CD4-positive, alpha-beta T cell treated with Interleukin-6 at 100 ng/mL for 8 hours (primary cell): ENCODE data around the gene SLU7.

Experiments used
- DNase-seq: peaks from one replicate; pipeline ENCODE4 v3.0.0-alpha.2; 2020; ENCODE audit warnings: mixed read lengths, low spot score

The SLU7 gene

DNA sequence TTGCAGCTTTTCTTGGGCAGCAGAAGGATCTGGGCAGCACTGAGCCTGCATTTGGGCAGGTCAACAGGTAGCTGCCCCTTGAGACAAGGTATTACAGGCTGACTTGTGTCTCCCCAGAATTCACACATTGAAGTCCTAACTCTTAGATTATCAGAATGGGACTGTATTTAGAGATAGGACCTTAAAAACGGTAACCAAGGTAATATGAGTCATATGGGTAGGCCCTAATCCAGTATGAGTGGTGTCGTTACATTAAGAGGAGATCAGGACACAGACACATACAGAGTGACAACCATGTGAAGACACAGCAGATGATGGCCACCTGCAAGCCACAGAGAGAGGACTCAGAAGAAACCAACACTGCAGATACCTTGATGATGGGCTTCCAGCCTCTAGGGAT, 51.6 kb downstream of the SLU7 start:
- no peak for DNase-seq

DNA sequence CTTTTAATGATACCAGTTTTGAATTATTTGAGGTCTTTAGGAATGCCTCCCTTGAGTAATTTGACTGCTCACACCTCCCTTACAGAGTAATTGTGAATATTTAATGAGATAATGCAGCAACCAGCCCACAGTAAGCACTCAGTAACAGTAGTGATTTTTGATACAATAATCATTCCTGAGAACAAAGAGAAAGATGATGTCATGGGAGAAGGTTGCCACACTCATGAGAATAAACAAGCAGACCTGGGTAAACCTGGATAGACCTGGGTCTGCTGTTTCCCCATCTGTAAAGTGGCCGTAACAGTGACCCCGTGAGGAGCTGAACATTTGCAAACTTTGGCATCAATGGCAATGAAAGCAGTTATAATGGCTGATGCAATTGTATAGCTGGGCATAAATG, 52.7 kb downstream of the SLU7 start:
- DNase-seq: no peak

DNA sequence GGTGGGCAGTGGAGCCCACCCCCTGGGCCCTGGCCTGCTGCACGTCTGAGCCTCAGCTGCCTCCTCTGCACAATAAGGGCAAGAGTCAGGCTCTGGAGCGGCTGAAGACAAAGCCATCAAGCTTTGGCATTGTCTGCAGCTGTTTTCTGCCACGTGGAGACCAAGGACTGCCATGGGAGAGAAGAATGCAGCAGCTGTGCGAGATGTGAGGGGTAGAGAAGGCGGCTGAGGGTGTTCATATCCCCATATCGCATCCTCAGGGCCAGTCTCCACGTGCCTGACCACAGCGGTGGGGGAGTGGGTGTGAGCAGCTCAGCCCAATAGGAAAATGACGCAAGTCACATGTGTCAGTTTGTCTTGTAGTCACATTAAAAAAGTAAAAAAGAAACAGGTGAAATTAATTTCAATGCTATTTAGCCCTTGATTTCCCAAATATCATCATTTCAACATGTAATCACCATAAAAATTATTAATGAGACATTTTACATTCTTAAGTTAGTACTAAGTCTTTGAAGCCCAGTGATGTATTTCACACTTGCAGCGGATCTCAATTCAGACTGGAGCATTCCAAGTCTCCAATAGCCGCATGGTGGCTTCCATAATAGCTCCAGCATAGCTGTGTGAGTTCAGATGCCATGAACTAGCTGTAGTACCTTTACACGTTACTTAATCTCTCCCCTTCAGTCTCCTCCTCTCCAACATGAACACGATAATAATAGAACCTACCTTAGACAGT, 55.1 kb downstream of the SLU7 start:
- DNase-seq: no peak

DNA sequence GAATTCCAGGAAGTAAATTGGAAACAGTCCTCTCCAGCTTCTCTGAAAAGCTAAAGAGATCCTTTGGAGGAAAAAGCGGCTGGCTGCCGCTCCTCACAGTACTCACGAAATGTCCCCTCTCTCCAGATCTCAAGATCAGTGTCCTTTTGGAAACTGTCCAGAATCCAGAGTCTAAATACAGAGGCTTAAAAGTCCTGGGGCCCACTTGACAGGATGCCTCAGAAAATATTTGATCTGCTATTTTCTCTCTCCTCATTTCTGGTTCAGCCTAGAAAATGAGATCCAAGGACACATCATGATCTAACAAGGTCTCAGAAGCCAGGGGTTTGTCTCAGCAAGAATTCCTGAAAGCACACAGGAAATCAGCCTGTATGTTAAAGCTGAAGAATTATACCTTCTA, 55.7 kb downstream of the SLU7 start:
- DNase-seq: no peak

DNA sequence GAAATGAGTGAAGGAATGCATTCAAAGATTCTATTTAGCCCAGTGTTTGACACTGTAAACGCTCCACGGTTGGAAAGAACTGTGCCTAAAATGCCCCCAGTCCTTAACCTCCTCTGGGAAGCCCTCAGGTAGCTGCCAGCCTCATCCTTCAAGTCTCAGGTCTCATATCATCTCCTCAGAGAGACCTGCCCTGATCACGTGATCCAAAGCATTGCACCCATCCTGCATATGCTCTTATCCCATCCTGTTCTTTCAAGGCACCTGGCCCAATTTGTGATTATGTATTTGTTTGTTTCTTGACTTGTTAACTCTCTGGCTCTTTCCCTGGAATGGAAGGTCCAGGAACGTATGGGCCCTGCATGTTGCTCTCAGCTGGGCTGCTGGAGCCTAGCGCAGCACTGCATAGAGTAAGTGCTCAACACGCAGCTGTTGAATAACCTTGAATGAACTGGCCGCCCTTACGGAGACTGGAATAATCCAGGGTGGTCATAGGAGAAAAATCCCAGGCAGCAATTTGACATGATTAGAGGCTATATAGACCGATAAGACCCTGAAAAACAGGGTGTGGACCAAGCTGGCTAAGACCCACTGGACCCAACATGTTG, 57.2 kb downstream of the SLU7 start:
- no peak for DNase-seq

DNA sequence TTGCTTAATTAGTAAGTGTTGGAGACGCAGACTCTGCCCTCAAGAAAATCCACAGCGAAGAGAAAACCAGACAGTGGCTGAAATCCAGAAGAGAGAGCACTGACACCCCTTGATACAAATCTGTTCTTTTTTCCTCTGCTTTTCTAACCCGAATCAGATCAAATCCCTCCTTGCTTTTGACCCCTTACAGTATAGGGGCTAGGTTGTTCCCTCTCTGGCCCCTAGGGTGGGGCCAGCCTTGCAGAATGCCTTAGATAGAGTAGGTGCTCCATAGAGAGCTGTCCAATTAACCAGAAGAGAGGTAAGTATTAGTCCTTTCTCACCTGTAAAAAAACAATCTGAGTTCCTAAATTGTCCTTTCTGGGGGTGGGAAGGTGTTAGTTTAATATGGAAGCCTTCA, 58.6 kb downstream of the SLU7 start:
- no peak for DNase-seq

DNA sequence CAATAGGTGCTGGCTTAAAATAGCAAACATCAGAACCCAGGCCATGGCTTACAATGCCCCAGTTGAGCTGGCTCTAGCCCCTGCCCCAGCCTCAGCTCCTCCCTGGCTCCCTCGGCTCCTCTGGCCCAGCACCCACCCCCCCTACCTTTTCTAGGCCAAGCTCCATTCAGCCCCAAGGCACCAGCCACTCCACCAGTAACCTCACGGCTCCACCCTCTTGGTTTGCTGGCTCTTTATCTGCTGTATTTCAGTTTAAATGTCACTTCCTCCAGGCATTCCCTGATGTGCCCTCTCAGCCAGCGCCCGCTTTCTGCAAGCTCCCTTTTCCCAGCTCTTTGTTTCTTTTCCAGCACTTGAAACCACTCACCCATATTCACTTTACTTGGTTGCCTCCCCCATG, 59.1 kb downstream of the SLU7 start:
- no peak for DNase-seq

DNA sequence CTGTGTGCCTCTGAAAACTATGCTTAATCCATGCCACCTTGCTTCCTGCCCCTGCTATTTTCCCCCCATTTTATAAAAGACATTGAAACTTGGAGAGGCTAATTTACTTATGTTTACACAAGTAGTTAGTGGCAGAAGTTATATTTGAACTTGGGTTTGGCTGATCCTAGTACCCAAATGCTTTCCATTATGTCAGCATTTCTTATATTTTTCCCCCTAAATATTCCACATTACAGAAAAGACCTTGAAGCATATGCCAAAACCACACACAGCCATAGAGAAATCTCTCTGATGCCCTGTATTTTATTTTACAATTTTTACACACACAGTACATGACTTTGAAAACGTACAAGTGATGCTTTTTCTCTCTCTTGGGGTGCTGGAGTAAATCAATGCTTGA, 59.6 kb downstream of the SLU7 start:
- no peak for DNase-seq

DNA sequence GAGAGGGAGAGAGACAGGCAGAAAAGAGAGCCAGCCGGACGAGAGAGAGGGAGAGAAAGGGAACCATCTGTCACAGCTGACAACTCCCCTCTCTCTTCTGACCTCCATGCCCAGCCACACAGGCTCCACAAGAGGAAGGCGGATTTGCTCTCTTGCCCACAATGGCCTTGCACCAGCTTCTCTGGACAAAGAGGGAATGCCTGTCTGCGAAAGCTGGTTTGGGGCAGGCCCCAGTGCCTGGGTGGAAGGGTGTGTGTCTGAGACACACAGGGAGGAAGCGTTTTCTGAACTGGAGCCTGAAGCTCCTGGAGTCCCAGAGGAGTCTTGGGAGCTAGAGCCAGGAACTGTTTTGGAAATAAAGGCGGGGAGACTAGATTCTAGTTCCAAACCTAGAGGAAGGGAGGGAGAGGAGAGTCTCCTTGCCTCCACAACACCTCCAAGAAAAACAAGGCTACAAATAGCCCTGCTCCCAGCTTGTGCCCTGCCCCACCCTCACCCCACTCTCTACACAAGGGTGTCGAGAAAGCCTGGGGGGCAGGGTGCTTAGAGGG, 60.9 kb downstream of the SLU7 start:
- no peak for DNase-seq

DNA sequence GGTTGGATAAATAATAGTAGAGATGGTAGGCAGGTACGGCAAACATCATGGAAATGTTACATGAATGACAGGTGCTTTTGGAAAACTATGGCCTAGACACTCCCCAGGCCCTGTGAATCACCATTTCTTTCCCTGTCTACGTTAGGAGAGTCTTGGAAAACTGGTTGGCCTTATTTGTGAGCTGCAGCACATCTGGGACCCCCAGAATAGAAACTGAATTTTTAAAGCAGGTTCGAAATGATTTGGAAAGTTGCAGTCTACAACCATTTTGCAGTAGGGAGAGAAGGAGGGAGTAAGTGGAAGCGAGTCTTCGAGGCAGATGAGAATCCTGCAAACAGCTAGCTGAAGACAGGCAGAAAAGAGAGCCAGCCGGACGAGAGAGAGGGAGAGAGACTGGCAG, 61.5 kb downstream of the SLU7 start:
- no peak for DNase-seq

DNA sequence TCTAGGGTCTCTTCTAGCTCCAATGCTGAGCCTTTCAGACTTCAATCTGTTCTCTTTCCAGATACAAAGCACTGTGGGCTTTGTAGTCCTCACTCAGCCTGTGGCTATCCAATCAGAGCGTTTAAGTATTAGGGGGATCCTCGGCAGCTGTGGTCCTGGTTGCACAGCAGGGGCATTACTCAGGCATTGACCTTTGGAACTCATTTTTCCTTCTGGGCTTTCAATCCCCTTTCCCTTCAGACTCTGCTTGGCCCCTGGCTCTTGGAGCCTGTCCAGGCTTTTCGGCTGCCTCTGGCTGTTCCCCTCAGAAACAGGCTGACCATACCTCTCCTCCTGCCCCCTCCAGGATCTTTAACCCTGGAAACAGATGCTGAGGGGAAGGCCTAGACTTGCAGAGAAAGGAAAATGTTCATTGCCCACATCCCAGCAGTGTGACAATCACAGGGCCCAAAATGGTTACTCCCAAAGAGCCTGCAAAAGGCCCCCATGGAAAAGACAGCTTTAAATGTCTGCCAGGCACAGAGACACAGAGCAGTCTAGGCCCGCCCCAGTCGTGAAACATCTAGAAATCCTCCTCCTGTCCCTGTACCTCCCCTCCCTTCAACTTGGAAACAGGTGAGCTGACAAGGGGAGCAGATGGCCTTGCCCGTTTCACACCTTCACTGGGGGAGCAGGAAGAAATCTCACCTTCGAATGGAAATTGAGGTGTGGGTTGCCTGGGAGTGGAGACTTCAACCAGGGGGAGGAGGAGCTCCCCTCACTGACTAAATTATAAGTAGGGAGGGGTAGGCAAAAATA, 62.1 kb downstream of the SLU7 start:
- DNase-seq: no peak

DNA sequence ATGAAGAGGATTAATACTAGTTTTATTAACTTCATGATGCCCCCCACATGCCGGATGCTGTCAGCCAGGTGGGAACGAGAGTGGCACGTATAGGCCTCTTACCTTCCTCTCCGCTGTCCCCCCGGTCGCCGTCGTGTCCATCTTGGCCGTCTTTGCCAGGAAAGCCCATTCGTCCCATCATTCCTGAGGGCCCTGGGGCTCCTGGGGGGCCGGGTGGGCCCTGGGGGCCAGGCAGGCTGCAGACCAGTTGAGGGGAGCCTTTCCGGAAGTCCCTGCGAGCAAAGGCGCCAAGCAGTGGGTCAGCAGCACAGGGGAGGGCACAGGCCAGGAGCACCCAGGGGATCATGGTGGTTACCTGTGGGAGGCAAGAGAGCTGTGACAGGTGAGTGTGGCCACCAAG, 64.2 kb downstream of the SLU7 start:
- no peak for DNase-seq

DNA sequence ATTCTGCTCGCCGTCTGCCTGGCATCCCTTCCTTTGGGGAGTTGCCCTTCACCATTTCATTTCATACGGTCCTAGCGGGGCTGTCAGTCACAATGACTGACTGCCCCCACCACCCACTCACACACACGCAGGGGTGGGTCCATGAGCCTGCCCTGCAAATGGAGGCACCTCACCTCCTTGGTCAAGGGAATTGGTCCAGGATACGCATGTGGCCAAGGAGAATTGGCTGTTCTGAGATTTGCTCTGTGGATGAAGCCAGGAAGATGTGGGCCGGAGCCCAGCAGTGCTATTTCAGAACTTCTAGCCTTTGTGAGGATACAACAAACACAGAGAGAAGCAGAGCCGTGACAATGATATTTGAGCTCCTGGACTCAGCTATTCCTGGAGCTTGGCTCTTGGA, 65.5 kb downstream of the SLU7 start:
- no peak for DNase-seq

DNA sequence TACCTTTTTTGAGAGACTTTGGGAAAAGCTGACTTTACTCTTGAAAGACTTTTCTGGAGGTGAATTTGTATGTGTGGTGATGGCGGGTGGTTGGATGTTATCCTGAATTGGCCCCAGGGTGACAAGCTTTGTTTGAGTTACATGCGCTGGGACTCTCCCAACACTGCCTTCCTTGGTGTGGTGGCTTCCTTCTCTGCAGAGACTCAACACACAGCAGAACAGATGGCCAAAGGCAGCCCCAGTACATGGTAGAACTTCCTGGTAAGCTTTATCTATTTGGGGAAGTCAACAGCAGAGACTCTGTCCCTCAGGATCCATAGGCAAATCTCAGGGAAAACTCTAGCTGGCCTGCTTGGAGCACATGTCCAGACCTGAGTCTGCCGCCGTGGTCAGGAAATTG, 66.6 kb downstream of the SLU7 start:
- DNase-seq: no peak
